HL-60/S4 treated with retinoic acid at 250 ng/mL for 4 days and 3 days (cell line): ENCODE results near the gene TSPAN1.

Source experiments
- in situ Hi-C: fragments of 300-500 bp; cut with MboI; formaldehyde crosslinking; loops from 2 replicates; pipeline ENCODE4 v1.7.0; 2022; ENCODE audit warnings: low sequenced_read_pairs

TSPAN1 gene

DNA sequence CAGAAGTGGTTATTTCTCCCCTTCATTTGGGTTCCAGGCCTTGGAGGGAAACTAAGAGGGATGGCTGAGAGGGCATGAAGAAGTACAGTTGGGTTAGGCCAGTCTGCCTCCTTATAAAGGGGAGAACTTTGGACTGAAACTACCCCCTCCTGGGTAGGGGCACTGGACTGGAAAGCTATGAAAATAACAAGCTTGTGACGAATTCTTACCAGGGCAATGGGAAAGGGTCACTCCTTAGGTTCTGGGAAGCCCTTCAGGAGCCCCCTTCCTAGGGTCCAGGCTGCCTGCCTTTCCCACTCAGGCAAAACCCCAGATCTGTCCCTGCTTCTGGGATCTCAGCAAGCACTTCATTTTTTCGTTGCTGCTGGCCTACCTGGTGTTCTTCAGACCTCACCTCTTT, 11.2 kb downstream of the TSPAN1 start:
- in situ Hi-C loops = no loop called here

DNA sequence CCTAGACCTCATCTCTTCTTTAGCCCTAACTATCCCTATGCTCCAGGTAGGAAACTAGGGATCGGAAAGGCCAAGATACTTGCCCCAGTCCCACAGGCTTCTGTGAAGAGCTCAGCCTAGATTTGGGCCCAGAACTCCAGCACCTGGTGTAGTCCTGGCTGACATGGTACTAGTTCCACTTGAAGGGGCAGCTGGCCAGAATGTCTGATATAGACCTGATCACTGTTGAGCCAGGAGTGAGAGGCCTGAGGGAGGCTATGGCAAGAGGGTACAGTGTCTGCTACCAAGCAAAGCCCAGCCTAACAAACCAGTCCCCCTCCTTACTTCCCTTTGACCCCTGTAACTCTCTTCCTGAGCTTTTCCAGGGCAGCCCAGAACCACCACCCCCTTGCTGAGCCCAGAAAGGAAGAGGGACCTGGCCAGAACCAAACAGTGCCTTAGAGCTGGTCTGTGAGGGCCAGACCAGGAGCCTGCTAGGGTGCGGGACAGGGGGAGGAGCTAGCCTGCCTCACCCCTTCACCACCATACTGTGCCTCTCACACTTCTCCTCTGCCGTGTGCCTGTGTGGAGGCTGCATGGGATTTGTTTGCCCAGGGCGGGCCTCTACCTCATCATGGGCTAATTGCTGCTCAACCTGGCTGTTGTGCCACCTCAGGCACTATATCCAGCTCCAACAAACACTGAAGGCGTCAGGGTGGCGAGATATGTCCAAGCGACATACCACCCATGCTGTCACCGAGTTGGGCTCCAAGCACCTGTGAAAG, 12.4 kb downstream of the TSPAN1 start:
- in situ Hi-C loops = no loop called here

DNA sequence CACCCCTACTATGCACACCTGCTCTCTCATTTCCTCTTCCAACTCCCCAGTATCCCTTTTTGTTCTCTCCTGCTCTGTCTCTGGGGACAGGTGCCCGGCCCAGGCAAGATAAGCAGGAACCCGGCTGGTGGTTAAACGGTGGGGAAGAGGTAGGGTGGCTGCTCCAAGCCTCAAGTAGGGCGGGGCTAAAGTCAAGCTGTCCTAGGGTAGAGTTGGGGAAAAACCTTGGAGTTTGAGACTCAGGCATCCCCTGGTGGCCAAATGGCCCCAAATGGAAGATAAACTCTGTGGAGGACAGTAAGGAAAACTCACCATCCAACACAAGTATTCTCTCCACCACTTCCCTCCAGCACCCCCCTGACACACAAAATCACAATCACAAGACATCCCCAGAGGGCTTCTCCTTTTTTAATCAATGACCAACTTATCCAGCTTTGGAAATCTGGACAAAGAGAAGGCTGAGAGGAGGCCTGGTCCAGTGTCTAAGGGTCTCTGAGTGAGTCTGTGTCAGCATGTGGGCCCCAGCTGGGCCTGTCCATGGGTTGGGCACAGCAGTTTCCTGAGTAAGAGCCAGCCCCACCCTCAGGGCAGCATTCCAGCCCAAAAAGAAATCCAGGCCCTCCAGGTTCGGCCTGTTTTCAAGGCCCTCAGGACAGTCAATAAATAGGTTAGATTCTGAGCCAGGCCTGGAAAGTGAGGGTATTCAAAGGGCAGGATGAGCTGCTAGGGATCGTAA, 13.6 kb downstream of the TSPAN1 start:
- in situ Hi-C loops = no loop called here

DNA sequence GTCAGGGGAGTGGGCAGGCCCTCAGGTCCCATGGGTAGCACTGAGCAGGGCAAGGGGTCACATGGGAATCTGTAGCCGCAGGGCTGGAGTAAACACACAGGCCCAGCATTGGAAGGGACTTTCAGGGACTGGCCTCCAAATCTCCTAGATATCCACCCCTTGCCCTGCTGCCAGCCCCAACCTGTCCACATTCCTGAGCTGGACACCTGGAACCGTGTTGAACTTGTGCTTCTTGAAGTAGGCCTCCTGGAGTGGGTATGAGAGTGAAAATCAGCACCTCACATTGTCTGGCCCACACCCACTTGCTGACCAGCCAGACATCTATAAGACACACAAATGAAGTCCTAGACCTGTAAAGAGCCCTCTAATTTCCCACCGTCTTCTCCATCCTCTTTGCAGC, 15.7 kb downstream of the TSPAN1 start:
- in situ Hi-C loops = no loop called here

DNA sequence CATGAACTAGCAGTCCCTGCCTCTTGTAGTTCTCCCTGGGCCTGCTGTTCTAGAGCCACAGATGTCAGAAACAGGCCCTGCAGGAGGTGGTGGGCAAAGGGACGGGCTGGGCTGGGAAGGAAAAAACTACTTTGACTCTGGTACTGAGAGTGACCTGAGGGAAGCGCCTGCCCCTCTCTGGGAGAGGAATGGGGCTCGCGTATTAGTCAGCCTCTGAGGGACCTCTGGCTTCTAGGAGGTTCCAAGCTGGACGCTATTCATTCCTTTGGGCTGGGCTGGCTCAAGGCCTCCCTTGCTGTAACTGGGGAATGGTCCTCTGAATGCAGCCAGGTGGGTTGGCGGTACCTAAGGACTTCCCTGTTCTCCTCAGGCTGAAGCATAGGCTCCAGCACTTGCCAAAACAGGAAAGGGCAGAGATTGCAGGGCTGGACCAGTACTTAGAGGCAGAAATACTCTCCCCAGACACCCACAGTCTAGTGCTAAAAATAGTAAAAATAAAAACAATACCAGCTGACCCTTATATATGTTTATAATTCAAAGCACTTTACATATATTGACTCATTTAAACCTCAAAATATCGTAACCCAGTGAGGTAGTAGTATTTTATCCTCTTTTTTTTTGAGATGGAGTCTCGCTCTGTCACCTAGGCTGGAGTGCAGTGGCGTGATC, 16.3 kb downstream of the TSPAN1 start:
- in situ Hi-C loops = no loop called here

DNA sequence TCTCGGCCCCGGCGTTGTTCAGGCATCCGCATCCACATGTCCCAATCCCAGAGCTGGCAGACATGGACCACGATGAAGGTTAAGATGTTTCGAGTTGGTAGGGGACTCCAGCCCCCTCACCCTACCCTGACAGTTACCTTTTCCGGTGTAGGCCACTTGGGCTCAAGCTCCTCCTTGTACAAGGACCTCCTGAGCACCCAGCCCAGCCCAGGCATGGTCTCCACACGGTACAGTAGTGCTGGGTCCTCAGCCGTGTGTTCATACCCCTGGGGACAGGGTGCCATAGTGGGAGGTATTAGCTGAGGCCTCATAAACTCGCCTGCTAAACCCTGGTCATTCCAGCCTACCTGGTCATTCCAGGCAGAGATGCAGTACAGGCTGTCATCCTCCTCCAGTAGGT, 17.3 kb downstream of the TSPAN1 start:
- in situ Hi-C loops = no loop called here

DNA sequence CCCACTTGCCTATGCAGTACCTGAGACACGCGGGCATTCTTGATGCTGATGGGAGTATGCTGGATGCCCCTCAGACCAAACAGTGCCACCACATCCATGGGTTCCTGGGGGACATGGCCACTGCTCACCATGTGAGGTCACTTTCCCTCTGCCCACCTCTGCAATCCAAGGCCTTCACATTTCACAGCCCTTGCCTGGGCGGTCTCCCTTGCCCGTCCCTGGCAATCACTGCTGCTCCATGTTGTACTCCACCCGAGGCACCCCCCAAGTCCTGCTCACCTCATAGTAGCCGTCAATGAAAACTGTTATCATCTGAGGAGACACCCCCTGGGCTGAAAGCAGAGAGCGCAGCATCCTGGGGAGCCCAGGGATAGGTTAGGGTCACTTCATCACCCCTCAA, 18.4 kb downstream of the TSPAN1 start:
- in situ Hi-C loops = no loop called here

DNA sequence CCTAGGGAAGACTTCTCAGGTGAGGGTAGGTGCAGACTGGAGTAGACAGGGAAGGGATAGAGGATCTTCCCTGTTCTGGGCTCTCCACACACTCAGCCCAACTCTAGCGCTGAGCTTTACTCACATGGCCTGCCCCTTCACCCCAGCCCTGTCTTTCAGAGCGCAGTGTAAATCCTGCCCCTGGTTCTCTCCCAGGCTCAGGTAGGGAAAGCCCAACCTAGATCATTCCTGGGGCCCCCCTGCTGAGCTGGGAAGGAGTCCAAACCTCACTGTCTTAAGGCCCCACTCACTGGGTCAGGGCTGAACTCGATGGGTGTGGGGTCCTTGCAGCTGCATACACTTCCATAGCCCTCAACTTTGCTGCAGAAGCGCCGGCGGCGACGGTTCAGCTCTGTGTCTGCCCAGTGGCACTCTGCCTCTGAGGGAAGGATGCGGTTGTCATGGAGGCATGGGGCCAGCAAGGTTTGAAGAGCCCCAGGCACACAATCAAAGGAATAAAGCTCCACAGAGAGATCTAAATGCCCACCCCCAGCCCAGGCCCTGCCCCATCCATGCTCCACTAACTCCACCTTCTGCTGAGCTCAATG, 19.2 kb downstream of the TSPAN1 start:
- in situ Hi-C loops = no loop called here

DNA sequence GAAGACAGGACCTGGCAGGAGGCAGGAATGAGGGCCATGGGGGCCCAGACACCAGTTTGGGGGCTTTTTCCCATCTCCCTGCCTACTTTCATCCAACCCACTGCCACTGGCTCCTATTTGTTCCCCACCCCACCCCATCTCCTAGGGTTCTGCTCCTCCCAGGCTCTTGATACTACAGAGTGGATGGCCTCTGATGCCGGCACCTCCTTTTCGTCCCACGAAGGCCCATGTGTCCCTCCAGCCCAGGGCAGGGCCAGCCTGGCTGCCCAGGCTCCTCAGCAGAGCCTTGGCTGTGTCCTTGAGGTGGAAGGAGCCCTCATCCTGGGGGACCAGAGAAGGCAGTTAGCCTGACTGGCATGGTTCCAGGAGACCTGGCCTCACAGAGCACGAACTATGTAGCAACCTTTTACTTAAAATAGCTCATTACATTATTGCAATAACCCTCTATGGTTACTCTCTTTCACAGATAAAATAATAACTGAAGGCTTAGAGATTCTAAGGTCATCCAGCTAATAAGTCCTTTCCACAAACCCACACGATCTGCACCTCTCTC, 19.8 kb downstream of the TSPAN1 start:
- in situ Hi-C loops = no loop called here

DNA sequence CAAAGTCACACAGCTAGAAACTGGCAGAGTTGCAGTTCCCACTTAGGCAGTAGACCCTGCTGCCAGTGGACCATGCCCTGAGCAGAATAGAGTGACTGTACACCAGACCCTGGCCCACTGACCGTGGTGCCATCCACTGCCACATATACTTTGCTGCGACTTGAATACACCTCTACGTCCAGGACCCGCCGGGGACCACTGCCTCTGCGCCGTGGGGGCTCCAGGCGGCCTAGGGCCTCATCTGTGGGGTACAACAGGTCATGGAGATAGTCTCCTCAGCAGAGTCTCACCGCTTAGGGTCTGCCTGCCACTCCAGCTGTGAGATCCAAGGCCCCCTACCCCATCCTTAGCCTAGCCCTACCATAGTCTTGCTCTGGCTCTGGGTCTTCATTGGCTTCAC, 21.7 kb downstream of the TSPAN1 start:
- in situ Hi-C loops = no loop called here

DNA sequence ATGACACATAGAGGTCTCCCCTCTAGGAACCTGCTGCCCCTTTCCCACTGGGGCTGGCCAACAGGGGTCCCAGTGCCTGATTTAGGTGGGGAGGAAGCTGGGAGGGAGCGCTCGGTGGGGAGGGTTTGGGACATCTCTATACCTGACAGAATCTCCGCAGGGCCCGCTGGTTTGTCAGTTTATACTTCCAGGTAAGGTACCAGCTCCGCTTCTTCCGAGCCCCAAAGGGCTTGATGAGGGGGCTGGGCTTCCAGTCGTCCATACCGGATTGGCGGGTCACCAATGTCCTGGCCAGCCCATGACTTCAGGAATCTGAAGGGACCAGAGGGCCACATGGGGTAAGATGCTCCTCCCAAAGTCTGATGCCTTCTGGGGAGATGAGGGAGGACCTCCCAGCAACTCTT, 22.7 kb downstream of the TSPAN1 start:
- in situ Hi-C loops = no loop called here

DNA sequence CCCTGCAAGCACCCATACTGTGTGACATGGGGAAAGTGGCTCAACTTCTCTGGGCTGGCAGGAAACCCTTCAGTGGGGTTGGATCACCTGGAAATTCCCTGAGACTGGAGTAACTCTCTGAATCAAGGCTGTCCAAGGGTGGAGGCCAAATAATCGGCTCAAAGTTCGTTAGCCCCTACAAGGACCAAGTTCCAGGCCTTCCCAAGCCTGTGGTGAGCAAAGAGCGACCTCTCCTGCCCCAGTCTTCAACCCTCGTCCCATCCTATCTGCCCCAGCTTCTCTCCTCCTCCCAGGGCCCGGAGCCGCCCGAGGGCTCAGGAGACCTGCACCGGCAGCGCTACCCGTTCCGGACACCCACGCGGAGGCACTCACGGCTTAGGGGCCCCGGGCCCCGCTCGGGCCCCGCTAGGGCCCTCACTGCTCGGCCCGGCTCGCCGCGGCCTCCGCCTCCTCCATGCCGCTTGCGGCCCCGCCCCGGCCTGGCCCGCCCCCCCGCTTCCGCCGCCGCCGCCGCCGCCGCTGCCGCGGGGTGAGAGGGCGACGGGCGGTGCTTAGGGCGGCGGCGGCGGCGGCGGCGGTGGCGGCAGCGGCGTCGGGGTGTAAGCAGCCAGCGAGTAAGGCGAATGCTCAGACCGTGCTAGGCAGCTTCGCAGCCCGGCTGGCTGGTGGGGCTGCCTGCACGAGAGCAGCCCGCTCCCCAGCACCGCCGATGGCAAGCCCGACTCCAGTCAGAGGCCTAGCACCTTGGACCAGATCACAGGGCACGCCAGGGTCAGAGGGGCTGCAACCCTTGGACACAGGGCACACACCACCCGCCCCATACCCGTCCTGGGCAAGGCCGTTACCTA, 23.3 kb downstream of the TSPAN1 start, which contains the start of gene POMGNT1:
Gene POMGNT1, minus strand, starts transcription at position 471 of the 848 bp plus-strand sequence. CDS start 613 bp downstream, outside the sequence.
- in situ Hi-C loops = no loop called here

DNA sequence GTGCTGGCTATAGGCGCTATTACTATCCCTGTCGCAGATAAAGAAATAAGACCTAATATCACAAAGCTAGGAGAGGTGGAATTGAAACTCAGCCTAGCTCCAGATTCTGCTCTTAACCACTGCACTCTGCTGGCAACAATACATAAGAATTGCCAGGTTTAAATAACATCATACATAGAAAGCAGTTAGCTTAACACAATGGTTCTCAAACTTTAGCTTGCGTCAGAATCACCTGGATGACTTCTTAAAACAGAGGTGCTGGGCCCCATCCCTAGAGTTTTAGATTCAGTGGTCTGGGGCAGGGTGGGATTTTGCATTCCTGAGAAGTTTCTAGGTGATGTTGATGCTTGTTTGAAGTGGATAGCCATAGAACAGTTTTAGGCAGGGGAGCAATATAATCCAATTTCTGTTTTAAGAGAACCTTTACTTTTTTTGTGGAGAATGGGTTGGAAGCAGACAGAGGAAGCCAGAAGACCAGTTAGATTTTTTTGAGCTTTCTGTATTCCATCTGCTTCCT, 24.4 kb downstream of the TSPAN1 start:
- in situ Hi-C loops = no loop called here

DNA sequence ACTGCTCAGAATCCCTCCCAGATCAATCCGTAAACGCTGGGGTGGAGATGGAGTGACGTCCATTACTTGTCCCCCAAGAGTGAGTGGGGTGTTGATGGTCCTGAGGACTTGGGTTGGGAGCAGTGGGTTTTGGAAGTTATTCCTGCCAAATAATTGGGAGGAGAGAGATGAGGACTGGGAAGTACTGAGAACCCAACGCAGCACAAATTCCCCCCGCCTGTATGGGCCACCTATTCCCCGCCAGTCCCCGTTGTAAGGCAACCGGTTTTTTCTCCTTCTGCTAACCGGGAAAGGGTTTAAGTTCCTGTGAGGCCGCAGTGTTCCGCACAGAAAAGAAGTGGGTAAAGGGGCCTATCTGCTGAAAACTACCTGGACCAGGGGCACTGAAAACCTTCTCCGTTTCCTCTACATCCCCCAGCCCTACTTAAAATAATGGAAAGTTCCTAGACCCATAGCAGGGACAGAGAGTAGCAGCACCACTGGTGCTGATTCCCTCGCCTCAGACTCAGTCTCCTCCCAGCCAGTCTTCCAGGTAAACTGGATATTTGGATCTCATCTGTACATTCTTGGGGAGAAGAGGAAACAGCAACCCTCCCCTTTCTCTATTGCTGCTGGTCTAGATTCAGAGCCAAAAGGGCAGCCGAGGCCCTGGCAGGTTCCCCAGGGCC, 29.0 kb downstream of the TSPAN1 start:
- in situ Hi-C loops = no loop called here

DNA sequence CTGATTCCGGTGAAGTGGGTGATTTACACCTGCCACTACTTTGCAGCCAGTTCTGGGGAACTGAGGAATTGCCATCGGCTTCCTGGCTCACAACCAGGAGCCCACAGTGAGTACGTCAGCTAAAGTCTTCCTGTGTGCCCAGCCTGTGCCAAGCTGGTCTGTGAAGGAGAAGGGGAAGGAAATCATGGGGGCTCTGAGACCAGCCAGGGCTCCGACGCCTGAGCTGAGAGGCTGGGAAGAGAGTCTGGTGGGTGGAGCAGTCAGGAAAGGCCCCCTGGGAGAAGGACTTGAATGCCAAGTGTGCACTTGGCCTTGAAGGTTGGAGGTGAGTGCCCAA, 29.5 kb downstream of the TSPAN1 start:
- in situ Hi-C loops = no loop called here

DNA sequence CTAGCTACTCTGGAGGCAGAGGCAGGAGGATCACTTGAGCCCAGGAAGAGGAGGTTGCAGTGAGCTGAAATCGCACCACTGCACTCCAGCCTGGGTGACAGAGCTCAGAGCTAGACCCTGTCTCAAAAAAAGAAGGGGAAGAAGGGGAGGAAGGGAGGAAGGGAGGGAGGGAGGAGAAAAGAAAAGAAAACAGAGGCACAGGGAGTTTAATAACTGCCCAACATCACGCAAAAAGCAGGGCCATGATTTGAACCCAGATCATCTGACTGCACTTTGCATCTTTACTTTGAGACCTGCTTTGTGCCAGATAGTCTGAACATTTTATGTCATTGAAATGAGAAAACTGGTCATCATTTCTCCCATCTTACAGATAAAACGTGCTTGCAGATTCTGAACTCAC, 30.3 kb downstream of the TSPAN1 start:
- in situ Hi-C loops = no loop called here

DNA sequence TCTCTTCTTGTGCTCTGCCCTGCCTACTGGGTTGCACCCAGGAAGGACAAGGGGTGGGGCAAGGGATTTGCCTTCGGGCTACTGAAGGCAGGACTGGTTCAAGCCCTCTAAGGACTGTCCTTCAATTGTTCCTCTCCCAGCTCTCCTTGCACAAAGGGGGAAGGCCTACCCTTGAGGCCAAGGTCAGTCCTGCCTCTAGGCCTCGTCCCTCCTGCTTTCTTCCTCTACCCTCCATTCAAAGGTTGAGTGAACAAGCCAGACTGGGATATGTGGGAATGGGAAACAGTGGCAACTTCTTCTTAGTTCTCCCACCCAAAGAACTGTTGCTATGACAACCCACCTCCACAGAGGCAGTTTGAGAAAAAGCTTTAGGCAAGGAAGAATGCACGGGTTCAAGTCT, 30.9 kb downstream of the TSPAN1 start:
- in situ Hi-C loops = no loop called here

DNA sequence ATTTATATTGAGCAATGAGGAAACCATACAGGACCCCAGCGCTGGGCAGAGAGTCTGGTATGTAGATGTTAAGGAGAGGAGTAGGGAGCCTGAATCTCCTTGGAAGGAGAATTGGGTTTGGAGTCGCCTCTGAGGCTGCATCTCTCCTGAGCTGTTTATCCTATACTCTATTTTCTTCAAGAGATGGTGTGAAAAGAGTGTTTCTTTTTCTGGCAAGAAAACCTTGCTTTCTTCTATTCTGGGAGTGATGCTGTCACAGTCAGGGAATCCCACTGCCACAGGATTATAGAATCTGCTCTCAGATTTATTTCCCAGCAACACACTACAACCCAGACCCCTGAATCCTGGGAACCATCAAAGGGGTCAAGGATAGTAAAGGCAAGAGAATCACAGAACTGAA, 31.5 kb downstream of the TSPAN1 start:
- in situ Hi-C loops = no loop called here

DNA sequence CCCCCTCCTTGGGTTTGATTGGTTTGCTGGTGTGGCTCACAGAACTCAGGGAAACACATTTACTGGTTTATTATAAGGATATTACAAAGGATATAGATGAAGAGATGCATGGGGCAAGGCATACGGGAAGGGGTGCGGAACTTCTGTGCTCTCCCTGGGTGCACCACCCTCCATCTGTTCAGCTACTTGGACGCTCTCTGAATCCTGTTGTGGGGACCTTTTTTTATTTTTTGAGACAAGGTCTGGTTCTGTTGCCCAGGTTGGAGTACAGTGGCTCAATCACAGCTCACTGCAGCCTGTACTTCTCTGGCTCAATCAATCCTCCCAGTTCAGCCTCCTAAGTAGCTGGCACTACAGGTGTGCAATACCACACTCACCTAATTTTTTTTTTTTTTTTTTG, 35.7 kb downstream of the TSPAN1 start:
- in situ Hi-C loops = no loop called here

DNA sequence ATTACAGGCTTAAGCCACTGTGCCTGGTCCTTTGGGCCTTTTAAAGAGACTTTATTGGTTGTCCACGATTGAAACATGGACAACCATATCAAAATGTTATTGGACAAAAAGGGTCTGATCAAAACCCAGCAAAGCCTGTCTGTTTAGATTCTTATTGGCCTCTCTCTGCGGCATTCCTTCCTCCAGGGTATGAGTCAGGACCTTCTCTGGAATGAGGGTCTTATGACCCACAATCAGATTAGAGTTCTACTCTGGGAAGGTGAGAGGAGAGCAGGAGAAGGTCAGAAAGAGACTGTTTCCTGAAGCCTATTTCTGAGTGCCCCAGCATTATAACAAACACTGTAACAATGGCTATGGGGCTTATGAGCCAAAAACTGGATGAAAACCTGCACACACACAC, 36.2 kb downstream of the TSPAN1 start:
- in situ Hi-C loops = no loop called here
